Body of pancreas (tissue), 4 donors: ENCODE measurements around the gene UBE3B.

Experiments
- CTCF ChIP-seq, 7 experiments: fragments of 450-650 bp in 4 of 7; fragments of 200-600 bp in 3 of 7; sonication (generic) in 3 of 7; IDR thresholded peaks; one replicate each; pipeline ENCODE4 v1.5.1; 2016 to 2019; ENCODE audit warnings: antibody characterized with exemption in 7 of 7
- POLR2A ChIP-seq, 3 donors: fragments of 450-650 bp; IDR thresholded peaks; one replicate each; pipeline ENCODE4 v1.6.1; 2016; ENCODE audit warnings: antibody characterized with exemption in 3 of 3, mild to moderate bottlenecking in 2 of 3

GRCh38 chr12:109552971-109553370 is 75.5 kb downstream of the UBE3B start:
- TF ChIP-seq CTCF (IDR thresholded peaks at IDR 0.05) = no peak
- TF ChIP-seq POLR2A (IDR thresholded peaks at IDR 0.05) = no peak
